Aortic smooth muscle cell (primary cell): ENCODE data around the gene KLF18. TPM values are rescaled to one million over a fixed set of nuclear protein-coding genes. Genes with fewer than 3 reads are reported as not detected.

Source experiments
- total RNA-seq: library from RNA; depleted of rRNA; stranded (reverse); fragments of >200 nt; gene quantifications from 2 replicates; pipeline ENCODE4 v1.2.3, GENCODE V29; 2014

KLF18 gene
- not detected in 2 replicates for total RNA-seq

GRCh38 chr1:44141531-44141930 is at the start of gene KLF18:
Gene KLF18, minus strand, starts transcription at chr1:44141631. Its CDS starts 0 bp downstream, at chr1:44141631.

GRCh38 chr1:44118682-44119081 is 22.7 kb downstream of the KLF18 start, which contains the start of gene KLF17:
Gene KLF17, plus strand, starts transcription at chr1:44118821. Its CDS starts 87 bp downstream, at chr1:44118908.

Other genes starting within 250 kb of the KLF18 start
- under 0.01 and 0.25 TPM in 2 replicates for gene ARTN, start 207.8 kb downstream of the KLF18 start, total RNA-seq
- gene IPO13, start 194.7 kb downstream of the KLF18 start, total RNA-seq = 17.2 and 18.4 TPM in 2 replicates
- gene DPH2, start 171.6 kb downstream of the KLF18 start, total RNA-seq = 10.6 and 12.6 TPM in 2 replicates
- gene ATP6V0B, start 166.7 kb downstream of the KLF18 start, total RNA-seq = 115 and 150 TPM in 2 replicates
- 70.5 and 72.9 TPM in 2 replicates for gene B4GALT2, start 162.4 kb downstream of the KLF18 start, total RNA-seq
- gene CCDC24, start 150.0 kb downstream of the KLF18 start, total RNA-seq = 4.0 and 4.8 TPM in 2 replicates
- 5.1 and 5.3 TPM in 2 replicates for gene SLC6A9, start 110.2 kb downstream of the KLF18 start, total RNA-seq
- 0.06 and 0.26 TPM in 2 replicates for gene KLF17, start 22.8 kb downstream of the KLF18 start, total RNA-seq
- gene DMAP1, start 71.8 kb upstream of the KLF18 start, total RNA-seq = 17.7 and 22.1 TPM in 2 replicates
- 34.8 and 39.0 TPM in 2 replicates for gene ERI3, start 213.6 kb upstream of the KLF18 start, total RNA-seq